Fibroblast of the aortic adventitia (primary cell): ENCODE measurements around the gene NPM1. TPM values are rescaled to one million over a fixed set of nuclear protein-coding genes. Genes with fewer than 3 reads are reported as not detected.

Experiments used
- DNase-seq: peaks from one replicate; pipeline ENCODE4 v3.0.0-alpha.2; 2010; ENCODE audit warnings: low read depth
- H3K4me3 ChIP-seq: 2 replicates; pipeline ENCODE4 v1.5.1; 2011; ENCODE audit warnings: low read depth, mild to moderate bottlenecking, control low read depth, low read length, moderate library complexity
- CTCF ChIP-seq: IDR thresholded peaks from 2 replicates; pipeline ENCODE4 v1.5.1; 2011; ENCODE audit warnings: mild to moderate bottlenecking, low read length, control low read depth, inconsistent platforms; ENCODE audit not compliant: insufficient read depth
- total RNA-seq: library from RNA; depleted of rRNA; stranded (reverse); fragments of >200 nt; gene quantifications from 2 replicates; pipeline ENCODE4 v1.2.3, GENCODE V29; 2012; ENCODE audit warnings: low replicate concordance

NPM1 gene, protein sequence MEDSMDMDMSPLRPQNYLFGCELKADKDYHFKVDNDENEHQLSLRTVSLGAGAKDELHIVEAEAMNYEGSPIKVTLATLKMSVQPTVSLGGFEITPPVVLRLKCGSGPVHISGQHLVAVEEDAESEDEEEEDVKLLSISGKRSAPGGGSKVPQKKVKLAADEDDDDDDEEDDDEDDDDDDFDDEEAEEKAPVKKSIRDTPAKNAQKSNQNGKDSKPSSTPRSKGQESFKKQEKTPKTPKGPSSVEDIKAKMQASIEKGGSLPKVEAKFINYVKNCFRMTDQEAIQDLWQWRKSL
- total RNA-seq: 1,373 and 6,496 TPM in 2 replicates

DNA sequence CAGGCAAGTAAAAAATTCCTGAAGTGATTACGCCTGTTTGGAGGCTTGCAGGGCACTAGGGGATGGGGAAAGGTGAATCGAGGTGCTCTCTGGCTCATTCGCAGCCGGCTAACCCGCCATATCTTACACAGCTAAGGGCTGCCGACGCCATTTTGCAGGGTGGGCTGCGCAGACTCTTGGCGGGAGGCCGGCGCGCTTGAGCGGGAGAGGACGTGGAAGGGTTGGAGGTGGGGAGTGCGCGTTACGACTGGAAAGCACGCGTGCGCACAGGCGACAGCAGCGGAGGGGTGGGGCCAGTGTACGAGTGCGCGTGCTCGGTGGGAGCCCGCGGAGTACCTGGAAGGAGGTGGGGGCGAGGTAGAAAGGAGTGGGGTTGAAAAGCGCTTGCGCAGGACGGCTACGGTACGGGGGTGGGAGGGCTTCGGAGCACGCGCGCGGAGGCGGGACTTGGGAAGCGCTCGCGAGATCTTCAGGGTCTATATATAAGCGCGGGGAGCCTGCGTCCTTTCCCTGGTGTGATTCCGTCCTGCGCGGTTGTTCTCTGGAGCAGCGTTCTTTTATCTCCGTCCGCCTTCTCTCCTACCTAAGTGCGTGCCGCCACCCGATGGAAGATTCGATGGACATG, at the start of gene NPM1:
Gene NPM1, plus strand, starts transcription at position 505 of the 625 bp plus-strand sequence. Its CDS starts 100 bp downstream, at position 605.
- H3K4me3 ChIP-seq: peak within 1 kb of the TSS; percentile 93
- peak; percentile 98 for DNase-seq
- TF ChIP-seq CTCF: no peak

DNA sequence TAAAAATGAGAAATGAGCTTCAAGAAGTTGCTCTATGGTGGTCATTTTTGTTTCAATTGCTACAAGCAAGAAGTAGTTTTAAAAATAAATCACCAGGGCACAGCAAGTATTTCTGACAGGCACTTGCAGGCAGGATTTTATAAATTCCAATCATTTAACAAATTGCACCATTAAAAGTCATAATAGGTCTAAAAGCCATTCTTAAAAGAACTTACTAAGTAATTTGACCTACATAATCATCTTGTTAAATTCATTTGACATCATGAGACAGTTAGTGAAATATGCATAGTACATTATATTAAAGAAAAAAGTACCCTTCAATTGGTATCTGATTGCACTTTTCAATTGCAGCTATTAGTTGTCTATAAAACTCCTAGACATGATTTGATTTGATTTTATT, 47.6 kb upstream of the NPM1 start:
- no peak for TF ChIP-seq CTCF
- H3K4me3 ChIP-seq: no peak overlapping the region
- no peak for DNase-seq

DNA sequence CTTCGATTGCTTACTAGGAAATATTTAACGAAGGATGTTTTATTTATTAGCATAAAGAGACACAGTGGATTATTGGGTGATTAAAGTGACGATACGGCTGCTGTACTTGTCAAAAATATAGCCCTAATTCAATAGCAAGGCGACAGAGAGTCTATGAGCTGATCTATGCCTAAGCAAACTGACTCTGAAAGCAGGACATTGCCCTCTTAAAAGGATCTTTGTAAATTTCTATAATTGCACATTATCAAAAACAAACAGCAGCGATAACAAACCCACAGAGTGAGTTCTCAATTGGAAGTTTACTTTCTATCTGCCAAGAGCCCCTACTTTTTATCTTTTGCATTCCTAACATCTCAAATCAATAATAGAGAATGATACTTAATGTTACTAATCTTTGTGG, 47.2 kb upstream of the NPM1 start:
- TF ChIP-seq CTCF: no peak
- no peak for DNase-seq
- H3K4me3 ChIP-seq: no peak overlapping the region

DNA sequence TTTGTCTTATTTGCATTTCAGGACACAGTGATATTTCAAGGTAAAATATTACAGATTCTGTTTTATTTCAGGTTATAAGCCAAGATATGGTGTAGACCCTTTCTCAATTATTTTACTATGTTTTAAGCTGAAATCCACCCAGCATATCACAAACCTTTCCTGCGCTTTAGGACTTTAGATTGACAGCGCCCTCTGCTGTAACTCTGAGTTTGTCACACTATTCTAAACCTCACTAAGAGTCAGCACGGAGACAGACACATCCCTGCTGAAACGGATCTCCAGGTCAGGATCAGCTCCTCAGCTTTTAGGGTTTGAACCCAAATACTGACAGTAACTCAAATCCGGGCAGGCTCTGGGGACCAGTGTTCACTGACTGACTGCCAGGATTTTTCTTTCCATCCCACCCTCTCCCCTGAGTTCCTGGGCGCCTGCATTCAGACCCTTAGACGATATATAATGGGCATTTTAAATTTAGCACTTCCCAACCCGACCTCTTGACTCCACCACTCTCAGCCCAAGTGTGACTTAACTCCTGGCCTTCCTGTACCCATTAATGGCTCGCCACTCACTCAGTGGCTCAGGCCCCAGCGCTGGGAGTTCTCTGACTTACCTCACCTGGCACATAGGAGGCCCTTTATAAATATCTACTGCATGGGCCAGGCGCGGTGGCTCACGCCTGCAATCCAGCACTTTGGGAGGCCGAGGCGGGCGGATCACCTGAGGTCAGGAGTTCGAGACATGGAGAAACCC, 45.1 kb upstream of the NPM1 start:
- TF ChIP-seq CTCF: peak; percentile 71
- H3K4me3 ChIP-seq: no peak overlapping the region
- peak; percentile 68 for DNase-seq

- no peak for DNase-seq
- TF ChIP-seq CTCF: no peak
- no peak overlapping the region for H3K4me3 ChIP-seq
Measured at GRCh38 chr5:171344936-171345608, 42.6 kb upstream of the NPM1 start.

GRCh38 chr5:171351536-171352073, 36.0 kb upstream of the NPM1 start:
- DNase-seq: no peak
- H3K4me3 ChIP-seq: no peak overlapping the region
- no peak for TF ChIP-seq CTCF
